Ectodermal cell (in vitro differentiated cells): ENCODE results near the gene VWDE.

Experiments
- H3K27ac ChIP-seq: 2 replicates; pipeline ENCODE4 v1.7.0; 2013; ENCODE audit warnings: mild to moderate bottlenecking, low read depth, low read length; ENCODE audit not compliant: insufficient read depth, poor library complexity, severe bottlenecking
- H3K27me3 ChIP-seq: 2 replicates; pipeline ENCODE4 v1.7.0; 2013; ENCODE audit warnings: mild to moderate bottlenecking, low read length; ENCODE audit not compliant: insufficient read depth, control insufficient read depth, poor library complexity, severe bottlenecking
- H3K36me3 ChIP-seq: one replicate; pipeline ENCODE4 v1.7.0; 2013; ENCODE audit warnings: low read length; ENCODE audit not compliant: control insufficient read depth, insufficient read depth
- H3K4me1 ChIP-seq: one replicate; pipeline ENCODE4 v1.7.0; 2013; ENCODE audit warnings: low read length; ENCODE audit not compliant: control insufficient read depth, insufficient read depth
- H3K4me3 ChIP-seq: 2 replicates; pipeline ENCODE4 v1.7.0; 2013; ENCODE audit warnings: low read depth, low read length, control low read depth; ENCODE audit not compliant: insufficient read depth
- H3K9me3 ChIP-seq: 2 replicates; pipeline ENCODE4 v1.7.0; 2013; ENCODE audit warnings: mild to moderate bottlenecking, low read length, moderate library complexity; ENCODE audit not compliant: control insufficient read depth
- WGBS, 2 experiments: methylation state at CpG; one replicate each; pipeline ENCODE4 v1.1.7; 2013; ENCODE audit warnings: missing lambda C conversion rate in 2 of 2; 5-methylcytosine and 5-hydroxymethylcytosine counted together

The VWDE gene

GRCh38 chr7:12315049-12315448 is 88.6 kb downstream of the VWDE start:
- Histone ChIP-seq H3K27me3 (no peaks in the 10 kb centered on the region), H3K36me3 (no peaks in the 10 kb centered on the region), H3K4me1 (no peaks in the 10 kb centered on the region), H3K27ac (no peak overlapping the region), H3K4me3 (no peak overlapping the region), H3K9me3 (no peaks in the 10 kb centered on the region)

- Histone ChIP-seq H3K27me3 (no peaks in the 10 kb centered on the region), H3K36me3 (no peaks in the 10 kb centered on the region), H3K4me1 (no peaks in the 10 kb centered on the region), H3K4me3 (no peak overlapping the region), H3K27ac (no peak overlapping the region), H3K9me3 (no peaks in the 10 kb centered on the region)
Measured at GRCh38 chr7:12314199-12314598, 89.5 kb downstream of the VWDE start.

GRCh38 chr7:12305502-12305901 is 98.2 kb downstream of the VWDE start:
- no peaks in the 10 kb centered on the region for H3K27me3 ChIP-seq
- no peaks in the 10 kb centered on the region for H3K4me1 ChIP-seq
- no peak overlapping the region for H3K4me3 ChIP-seq
- H3K9me3 ChIP-seq: no peaks in the 10 kb centered on the region
- no peak overlapping the region for H3K27ac ChIP-seq
- no peaks in the 10 kb centered on the region for H3K36me3 ChIP-seq

GRCh38 chr7:12303495-12303894 is 100.2 kb downstream of the VWDE start:
- no peaks in the 10 kb centered on the region for H3K27me3 ChIP-seq
- no peaks in the 10 kb centered on the region for H3K4me1 ChIP-seq

GRCh38 chr7:12303062-12303461 is 100.6 kb downstream of the VWDE start:
- H3K4me3 ChIP-seq: no peak overlapping the region
- H3K27me3 ChIP-seq: no peaks in the 10 kb centered on the region
- 80 to 98% methylated on average over 2 of the region's 2 CpGs for WGBS, 2 experiments
- H3K9me3 ChIP-seq: no peaks in the 10 kb centered on the region
- H3K4me1 ChIP-seq: no peaks in the 10 kb centered on the region
- H3K36me3 ChIP-seq: no peaks in the 10 kb centered on the region
- no peak overlapping the region for H3K27ac ChIP-seq

More at GRCh38 chr7:12303495-12303894, 100.2 kb downstream of the VWDE start:
- Histone ChIP-seq H3K27ac (no peak overlapping the region), H3K36me3 (no peaks in the 10 kb centered on the region), H3K9me3 (no peaks in the 10 kb centered on the region), H3K4me3 (no peak overlapping the region)
- 89 to 97% methylated on average over 3 to 4 of the region's 4 CpGs for WGBS, 2 experiments

DNA sequence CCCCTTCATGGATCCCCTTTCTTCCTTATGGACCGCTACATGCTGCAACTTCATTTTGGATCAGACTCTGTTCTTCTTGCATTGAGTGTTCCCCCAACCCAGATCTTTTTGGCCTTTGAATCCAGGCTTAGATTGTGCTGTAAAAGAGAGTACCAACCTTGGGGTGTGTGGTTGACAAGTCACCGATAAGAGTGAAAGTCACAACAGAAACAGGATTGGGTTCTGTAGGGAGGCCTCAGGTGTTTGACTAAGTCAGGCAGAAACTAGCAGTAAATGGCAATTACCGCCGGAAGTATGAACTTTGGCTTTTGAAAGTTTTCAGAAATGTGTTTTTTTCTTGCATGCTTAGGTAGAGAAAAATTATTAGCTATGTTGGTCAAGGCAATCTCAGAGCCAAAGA is 103.2 kb downstream of the VWDE start:
- Histone ChIP-seq H3K4me3 (no peak overlapping the region), H3K4me1 (no peaks in the 10 kb centered on the region), H3K27ac (no peak overlapping the region), H3K27me3 (no peaks in the 10 kb centered on the region), H3K9me3 (no peaks in the 10 kb centered on the region), H3K36me3 (no peaks in the 10 kb centered on the region)
- 57 to 61% methylated on average over 4 of the region's 4 CpGs for WGBS, 2 experiments

- no peaks in the 10 kb centered on the region for H3K36me3 ChIP-seq
- H3K9me3 ChIP-seq: no peaks in the 10 kb centered on the region
- WGBS, 2 experiments: 89 to 94% methylated on average over 3 of the region's 3 CpGs
Measured at GRCh38 chr7:12299367-12299766, 104.3 kb downstream of the VWDE start.

DNA sequence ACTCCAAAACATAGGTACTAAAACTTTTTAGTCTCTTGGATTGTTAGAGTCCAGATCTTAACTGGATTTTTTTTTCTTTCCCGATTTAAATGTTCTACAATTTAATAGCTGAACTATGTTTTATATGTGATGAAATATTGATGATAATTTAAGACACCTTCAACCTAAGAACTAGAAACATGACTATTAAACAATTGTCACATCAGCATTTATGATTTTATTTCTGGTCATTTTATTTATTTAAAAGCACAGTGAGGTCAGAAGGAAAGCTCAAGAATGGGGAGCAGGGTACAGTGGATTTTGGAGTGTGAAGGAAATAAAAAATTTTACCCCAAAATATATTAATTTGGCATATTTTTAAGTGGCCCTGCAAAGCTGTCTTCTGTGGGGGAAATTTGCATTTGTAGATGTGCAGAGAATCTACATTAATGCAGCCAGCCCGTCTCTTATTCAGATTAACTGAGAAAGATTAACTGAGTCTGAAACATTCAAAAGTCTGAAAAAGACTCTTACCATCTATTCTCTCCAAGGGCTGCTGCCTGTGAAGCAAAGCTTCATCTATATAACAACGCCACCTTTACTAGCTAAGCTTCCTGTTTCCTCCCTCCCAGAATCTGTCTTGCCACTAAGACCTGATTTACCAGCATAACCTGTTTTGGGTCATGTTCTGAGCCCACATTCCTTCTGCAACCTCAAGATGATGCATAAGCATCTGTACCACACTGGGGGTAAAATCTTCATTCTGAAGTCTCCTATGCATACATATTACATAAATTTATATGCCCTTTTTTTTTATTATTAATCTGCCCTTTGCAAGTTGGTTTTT is 106.2 kb downstream of the VWDE start:
- H3K4me3 ChIP-seq: no peak overlapping the region
- H3K9me3 ChIP-seq: no peaks in the 10 kb centered on the region
- H3K4me1 ChIP-seq: no peaks in the 10 kb centered on the region
- H3K36me3 ChIP-seq: no peaks in the 10 kb centered on the region
- H3K27ac ChIP-seq: no peak overlapping the region
- no peaks in the 10 kb centered on the region for H3K27me3 ChIP-seq
- WGBS, 2 experiments: 84 to 90% methylated on average over 2 of the region's 3 CpGs

More at GRCh38 chr7:12299367-12299766, 104.3 kb downstream of the VWDE start:
- Histone ChIP-seq H3K4me3 (no peak overlapping the region), H3K4me1 (no peaks in the 10 kb centered on the region), H3K27ac (no peak overlapping the region), H3K27me3 (no peaks in the 10 kb centered on the region)

- H3K4me1 ChIP-seq: no peaks in the 10 kb centered on the region
- H3K4me3 ChIP-seq: no peak overlapping the region
- H3K36me3 ChIP-seq: no peaks in the 10 kb centered on the region
- WGBS, 2 experiments: 94 to 95% methylated on average over 7 of the region's 7 CpGs
- no peaks in the 10 kb centered on the region for H3K27me3 ChIP-seq
- H3K27ac ChIP-seq: no peak overlapping the region
- no peaks in the 10 kb centered on the region for H3K9me3 ChIP-seq
Measured at GRCh38 chr7:12296051-12296570, 107.6 kb downstream of the VWDE start.

DNA sequence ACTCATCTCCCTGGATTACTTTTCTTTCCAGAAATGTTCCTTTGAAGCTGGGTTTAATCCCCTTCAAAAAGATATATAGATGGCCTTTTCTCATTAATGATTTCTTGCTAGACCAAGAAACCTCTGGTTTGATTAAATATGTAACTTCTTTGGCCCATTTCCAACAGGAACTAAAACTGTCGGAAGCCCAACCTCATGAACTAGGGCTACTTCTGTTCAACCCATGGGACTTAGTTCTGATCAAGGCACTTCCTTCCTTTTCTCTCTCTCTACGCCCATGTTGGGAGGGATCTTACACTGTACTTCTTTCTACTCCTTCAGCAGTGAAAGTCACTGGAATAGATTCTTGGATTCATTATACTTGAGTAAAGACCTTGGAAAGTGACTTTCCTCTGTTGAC is 109.0 kb downstream of the VWDE start:
- no peaks in the 10 kb centered on the region for H3K4me1 ChIP-seq
- 92 to 94% methylated on average over 2 of the region's 2 CpGs for WGBS, 2 experiments
- H3K9me3 ChIP-seq: no peaks in the 10 kb centered on the region
- H3K4me3 ChIP-seq: no peak overlapping the region
- H3K27me3 ChIP-seq: no peaks in the 10 kb centered on the region
- H3K27ac ChIP-seq: no peak overlapping the region
- no peaks in the 10 kb centered on the region for H3K36me3 ChIP-seq
